Nephron (organoid): ENCODE measurements around the gene DSCAML1.

Source experiments
- H3K27ac Mint-ChIP-seq, 3 experiments: 2 replicates each; pipeline ENCODE4 v1.8.0; 2020; ENCODE audit warnings: mixed read lengths in 3 of 3, mild to moderate bottlenecking in 2 of 3, moderate library complexity in 1 of 3
- H3K27me3 Mint-ChIP-seq: 2 replicates; pipeline ENCODE4 v1.8.0; 2021; ENCODE audit warnings: low read depth, mild to moderate bottlenecking, moderate library complexity, mixed read lengths
- H3K36me3 Mint-ChIP-seq: 2 replicates; pipeline ENCODE4 v1.8.0; 2020; ENCODE audit warnings: low read depth, mixed read lengths
- H3K4me1 Mint-ChIP-seq: 2 replicates; pipeline ENCODE4 v1.8.0; 2020; ENCODE audit warnings: mixed read lengths
- H3K4me3 Mint-ChIP-seq, 3 experiments: 2 replicates each; pipeline ENCODE4 v1.8.0; 2020; ENCODE audit warnings: mild to moderate bottlenecking in 3 of 3, mixed read lengths in 3 of 3, moderate library complexity in 2 of 3
- H3K9me3 Mint-ChIP-seq: 2 replicates; pipeline ENCODE4 v1.8.0; 2020; ENCODE audit warnings: mixed read lengths
- CTCF ChIP-seq, 3 experiments: fragments of 200-600 bp; sonication (generic); IDR thresholded peaks; one replicate each; pipeline ENCODE4 v1.5.0; 2021; ENCODE audit warnings: antibody characterized with exemption in 3 of 3; ENCODE audit not compliant: unreplicated experiment in 3 of 3

The DSCAML1 gene

GRCh38 chr11:117442869-117443239 lies 354.2 kb downstream of the DSCAML1 start:
- H3K9me3 Mint-ChIP-seq: peaks cover 2% of the 10 kb centered on the region
- H3K27me3 Mint-ChIP-seq: peaks cover 33% of the 10 kb centered on the region
- no peak overlapping the region for H3K27ac Mint-ChIP-seq
- H3K4me3 Mint-ChIP-seq: no peak overlapping the region
- peaks cover 4% of the 10 kb centered on the region for H3K36me3 Mint-ChIP-seq
- no peak for TF ChIP-seq CTCF (IDR thresholded peaks at IDR 0.05; ENCODE audit: unreplicated experiment in 3 of 3)
- H3K4me1 Mint-ChIP-seq: peaks cover 16% of the 10 kb centered on the region

GRCh38 chr11:117442049-117442868 lies 354.8 kb downstream of the DSCAML1 start:
- Mint-ChIP-seq H3K4me3 (no peak overlapping the region), H3K4me1 (peaks cover 16% of the 10 kb centered on the region), H3K9me3 (no peaks in the 10 kb centered on the region), H3K27ac (no peak overlapping the region), H3K36me3 (no peaks in the 10 kb centered on the region), H3K27me3 (peaks cover 29% of the 10 kb centered on the region)
- no peak for TF ChIP-seq CTCF (IDR thresholded peaks at IDR 0.05; ENCODE audit: unreplicated experiment in 3 of 3)

GRCh38 chr11:117441146-117441975 lies 355.7 kb downstream of the DSCAML1 start:
- H3K9me3 Mint-ChIP-seq: no peaks in the 10 kb centered on the region
- no peak overlapping the region for H3K27ac Mint-ChIP-seq
- H3K4me3 Mint-ChIP-seq: no peak overlapping the region
- peaks cover 36% of the 10 kb centered on the region for H3K27me3 Mint-ChIP-seq
- no peak for TF ChIP-seq CTCF (IDR thresholded peaks at IDR 0.05; ENCODE audit: unreplicated experiment in 3 of 3)
- no peaks in the 10 kb centered on the region for H3K36me3 Mint-ChIP-seq
- peaks cover 16% of the 10 kb centered on the region for H3K4me1 Mint-ChIP-seq

- H3K4me3 Mint-ChIP-seq: no peak overlapping the region
- H3K4me1 Mint-ChIP-seq: peaks cover 16% of the 10 kb centered on the region
- no peak overlapping the region for H3K27ac Mint-ChIP-seq
- TF ChIP-seq CTCF (IDR thresholded peaks at IDR 0.05; ENCODE audit: unreplicated experiment in 3 of 3): no peak
- H3K27me3 Mint-ChIP-seq: peaks cover 39% of the 10 kb centered on the region
- H3K36me3 Mint-ChIP-seq: no peaks in the 10 kb centered on the region
- H3K9me3 Mint-ChIP-seq: no peaks in the 10 kb centered on the region
These were observed 356.8 kb downstream of the DSCAML1 start for GRCh38 chr11:117440258-117440657.

- peaks cover 9% of the 10 kb centered on the region for H3K4me1 Mint-ChIP-seq
- peaks cover 37% of the 10 kb centered on the region for H3K27me3 Mint-ChIP-seq
These were observed 357.8 kb downstream of the DSCAML1 start for GRCh38 chr11:117439256-117439655.

More at GRCh38 chr11:117439256-117439655, 357.8 kb downstream of the DSCAML1 start:
- Mint-ChIP-seq H3K36me3 (no peaks in the 10 kb centered on the region), H3K4me3 (no peak overlapping the region), H3K27ac (no peak overlapping the region), H3K9me3 (no peaks in the 10 kb centered on the region)
- TF ChIP-seq CTCF (IDR thresholded peaks at IDR 0.05; ENCODE audit: unreplicated experiment in 3 of 3): no peak
